WERI-Rb-1 (cell line): Measurements from ENCODE around the gene DLX1.

ENCODE experiments used
- DNase-seq: peaks from one replicate; pipeline ENCODE4 v3.0.0-alpha.2; 2020
- H3K27ac ChIP-seq: fragments of 250-450 bp; sonication (Bioruptor Pico); 2 replicates; pipeline ENCODE4 v1.5.1; 2020; ENCODE audit warnings: mild to moderate bottlenecking, moderate library complexity
- H3K27me3 ChIP-seq: fragments of 250-450 bp; sonication (Bioruptor Pico); 2 replicates; pipeline ENCODE4 v1.5.1; 2021; ENCODE audit warnings: mild to moderate bottlenecking, low read depth, moderate library complexity; ENCODE audit not compliant: insufficient read depth, severe bottlenecking
- H3K36me3 ChIP-seq: fragments of 250-450 bp; sonication (Bioruptor Pico); 2 replicates; pipeline ENCODE4 v1.5.1; 2020; ENCODE audit warnings: mild to moderate bottlenecking, moderate library complexity
- H3K4me3 ChIP-seq: 2 replicates; pipeline ENCODE4 v1.5.1; 2011; ENCODE audit warnings: low read depth, mild to moderate bottlenecking, control low read depth, low read length
- H3K9me3 ChIP-seq: fragments of 250-450 bp; sonication (Bioruptor Pico); 2 replicates; pipeline ENCODE4 v1.5.1; 2021; ENCODE audit warnings: mild to moderate bottlenecking, moderate library complexity; ENCODE audit not compliant: severe bottlenecking
- CTCF ChIP-seq: IDR thresholded peaks from 2 replicates; pipeline ENCODE4 v1.5.1; 2011; ENCODE audit warnings: low read depth, mild to moderate bottlenecking, control low read depth, inconsistent platforms, low read length

Gene DLX1

DNA sequence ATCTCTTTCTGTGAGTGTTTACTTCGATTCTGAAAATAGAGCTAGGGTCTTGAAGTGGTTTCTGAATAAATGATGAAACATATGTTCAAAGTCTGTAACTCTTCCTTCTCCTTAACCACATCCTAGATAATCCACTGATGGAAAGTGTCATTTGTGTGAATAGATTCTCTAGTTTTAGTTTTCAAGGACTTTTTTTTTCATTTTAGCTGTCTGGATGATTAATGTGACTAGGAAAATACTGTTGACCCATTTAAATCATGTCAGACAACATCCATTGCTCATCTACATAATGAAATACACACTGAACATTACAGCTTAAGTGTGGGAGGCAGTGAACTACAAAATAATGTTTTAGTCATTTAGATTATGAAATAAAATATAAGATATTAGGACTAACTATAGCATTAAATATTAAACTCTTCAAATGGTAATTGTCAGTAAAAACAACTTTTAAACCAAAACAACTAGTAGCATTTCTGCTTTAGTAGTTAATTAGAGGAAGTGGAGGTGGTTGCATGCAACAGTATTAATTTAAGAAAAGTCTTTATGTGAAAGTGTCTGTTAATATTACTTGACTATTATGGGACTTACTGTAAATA lies 39.1 kb upstream of the DLX1 start:
- Histone ChIP-seq H3K9me3 (no peaks in the 10 kb centered on the region), H3K27me3 (no peaks in the 10 kb centered on the region), H3K27ac (no peak overlapping the region), H3K36me3 (no peaks in the 10 kb centered on the region), H3K4me3 (no peak overlapping the region)
- no peak for DNase-seq
- no peak for TF ChIP-seq CTCF

- H3K27me3 ChIP-seq: no peaks in the 10 kb centered on the region
- H3K9me3 ChIP-seq: no peaks in the 10 kb centered on the region
- H3K36me3 ChIP-seq: no peaks in the 10 kb centered on the region
- TF ChIP-seq CTCF: no peak
- DNase-seq: no peak
- no peak overlapping the region for H3K4me3 ChIP-seq
- H3K27ac ChIP-seq: no peak overlapping the region
Observed at GRCh38 chr2:172046866-172047565, 38.3 kb upstream of the DLX1 start.

- Histone ChIP-seq H3K9me3 (no peaks in the 10 kb centered on the region), H3K36me3 (no peaks in the 10 kb centered on the region), H3K27ac (no peak overlapping the region), H3K4me3 (no peak overlapping the region), H3K27me3 (no peaks in the 10 kb centered on the region)
- no peak for TF ChIP-seq CTCF
- DNase-seq: no peak
Observed at GRCh38 chr2:172047566-172048507, 37.5 kb upstream of the DLX1 start.

- Histone ChIP-seq H3K4me3 (no peak overlapping the region), H3K27ac (no peak overlapping the region), H3K36me3 (no peaks in the 10 kb centered on the region), H3K9me3 (no peaks in the 10 kb centered on the region), H3K27me3 (no peaks in the 10 kb centered on the region)
- no peak for DNase-seq
- no peak for TF ChIP-seq CTCF
Observed at GRCh38 chr2:172048508-172049503, 36.5 kb upstream of the DLX1 start.

DNA sequence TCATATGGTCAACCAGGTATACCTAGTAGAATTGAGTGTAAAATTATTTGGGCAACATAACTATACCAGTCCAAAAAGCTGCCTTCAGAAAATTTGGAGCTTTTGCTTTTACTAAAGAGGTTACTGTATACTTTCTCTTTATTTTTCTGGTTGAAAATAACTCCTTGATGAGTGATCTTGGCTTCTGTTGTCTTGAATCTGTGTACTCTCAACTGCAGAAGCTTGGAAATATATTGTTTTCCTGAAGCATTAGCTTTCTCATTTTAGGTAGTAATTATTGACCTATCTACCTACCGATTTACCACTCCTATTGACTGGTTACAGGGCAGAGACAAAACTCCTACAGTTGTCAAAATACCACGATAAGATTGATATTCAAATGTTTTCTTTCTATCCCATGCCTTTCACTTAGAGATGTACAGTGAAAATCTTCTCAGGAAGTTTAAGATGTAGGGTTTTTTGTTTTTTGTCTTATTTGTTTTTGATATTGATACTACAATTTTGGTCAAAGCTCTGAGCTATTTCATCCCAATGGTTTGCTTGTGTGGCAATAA lies 35.7 kb upstream of the DLX1 start:
- DNase-seq: no peak
- no peak overlapping the region for H3K4me3 ChIP-seq
- no peaks in the 10 kb centered on the region for H3K27me3 ChIP-seq

More for the DNA sequence above, 35.7 kb upstream of the DLX1 start:
- Histone ChIP-seq H3K36me3 (no peaks in the 10 kb centered on the region), H3K9me3 (no peaks in the 10 kb centered on the region), H3K27ac (no peak overlapping the region)
- no peak for TF ChIP-seq CTCF
